Measurements from ENCODE around the gene XPO6. TPM values are rescaled to one million over a fixed set of nuclear protein-coding genes. Genes with fewer than 3 reads are reported as not detected.

XPO6 gene
- total RNA-seq, 2 experiments from 2014 or later: 201 to 214 TPM

- no peak for DNase-seq
- no peaks in the 10 kb centered on the region for H3K4me1 Mint-ChIP-seq (ENCODE audit: low read depth)
- H3K27ac Mint-ChIP-seq: no peak overlapping the region
These were observed 126.2 kb downstream of the XPO6 start for GRCh38 chr16:28085389-28086171.

GRCh38 chr16:28084209-28084608 is 127.6 kb downstream of the XPO6 start:
- Mint-ChIP-seq H3K27me3 (no peaks in the 10 kb centered on the region), H3K9me3 (no peaks in the 10 kb centered on the region), H3K36me3 (no peaks in the 10 kb centered on the region), H3K27ac (no peak overlapping the region), H3K4me3 (no peak overlapping the region), H3K4me1 (ENCODE audit: low read depth) (no peaks in the 10 kb centered on the region)
- no peak for DNase-seq
- ChIA-PET POLR2A (no interaction called here), CTCF (no interaction called here)
- intact Hi-C loops (cut with micrococcal nuclease): no loop called here

More at GRCh38 chr16:28085389-28086171, 126.2 kb downstream of the XPO6 start:
- CTCF ChIA-PET: no interaction called here
- intact Hi-C loops (cut with micrococcal nuclease): no loop called here
- Mint-ChIP-seq H3K9me3 (no peaks in the 10 kb centered on the region), H3K4me3 (no peak overlapping the region), H3K36me3 (no peaks in the 10 kb centered on the region), H3K27me3 (no peaks in the 10 kb centered on the region)
- POLR2A ChIA-PET: no interaction called here

- CTCF ChIA-PET: interaction anchor here (1.1 kb wide), 1 partner anchor 12 kb away, joined by 3 read pairs; no protein-coding TSS in a partner anchor
- no peaks in the 10 kb centered on the region for H3K4me1 Mint-ChIP-seq (ENCODE audit: low read depth)
- no peaks in the 10 kb centered on the region for H3K36me3 Mint-ChIP-seq
- H3K9me3 Mint-ChIP-seq: no peaks in the 10 kb centered on the region
- POLR2A ChIA-PET: no interaction called here
- intact Hi-C loops (cut with micrococcal nuclease): no loop called here
- H3K27ac Mint-ChIP-seq: no peak overlapping the region
- DNase-seq: no peak
- H3K4me3 Mint-ChIP-seq: no peak overlapping the region
- H3K27me3 Mint-ChIP-seq: no peaks in the 10 kb centered on the region
These were observed 129.1 kb downstream of the XPO6 start for GRCh38 chr16:28082624-28083023.

- Mint-ChIP-seq H3K4me3 (no peak overlapping the region), H3K9me3 (no peaks in the 10 kb centered on the region), H3K36me3 (no peaks in the 10 kb centered on the region), H3K27me3 (no peaks in the 10 kb centered on the region), H3K27ac (no peak overlapping the region), H3K4me1 (ENCODE audit: low read depth) (no peaks in the 10 kb centered on the region)
- ChIA-PET POLR2A (no interaction called here), CTCF (interaction anchor here (1.4 kb wide), 1 partner anchor 11 kb away, joined by 3 read pairs; no protein-coding TSS in a partner anchor)
- intact Hi-C loops (cut with micrococcal nuclease): no loop called here
- no peak for DNase-seq
These were observed 130.3 kb downstream of the XPO6 start for GRCh38 chr16:28081391-28081968.

GRCh38 chr16:28078261-28078660 is 133.5 kb downstream of the XPO6 start:
- POLR2A ChIA-PET: no interaction called here
- H3K4me1 Mint-ChIP-seq (ENCODE audit: low read depth): no peaks in the 10 kb centered on the region
- intact Hi-C loops (cut with micrococcal nuclease): no loop called here
- CTCF ChIA-PET: no interaction called here
- DNase-seq: no peak
- no peaks in the 10 kb centered on the region for H3K36me3 Mint-ChIP-seq
- no peak overlapping the region for H3K4me3 Mint-ChIP-seq
- no peaks in the 10 kb centered on the region for H3K27me3 Mint-ChIP-seq
- no peaks in the 10 kb centered on the region for H3K9me3 Mint-ChIP-seq
- no peak overlapping the region for H3K27ac Mint-ChIP-seq

- no peak for DNase-seq
- Mint-ChIP-seq H3K4me3 (no peak overlapping the region), H3K4me1 (ENCODE audit: low read depth) (peaks cover 2% of the 10 kb centered on the region), H3K27ac (no peak overlapping the region), H3K27me3 (peaks cover 2% of the 10 kb centered on the region), H3K9me3 (no peaks in the 10 kb centered on the region), H3K36me3 (no peaks in the 10 kb centered on the region)
- POLR2A ChIA-PET: no interaction called here
- intact Hi-C loops (cut with micrococcal nuclease): loop anchor here (5.0 kb wide), 1 partner anchor 143 kb away; no protein-coding TSS in a partner anchor
- CTCF ChIA-PET: interaction anchor here (0.7 kb wide), 1 partner anchor 101 kb away, joined by 3 read pairs; no protein-coding TSS in a partner anchor
These were observed 137.9 kb downstream of the XPO6 start for GRCh38 chr16:28073836-28074235.

GRCh38 chr16:28072087-28072486 is 139.7 kb downstream of the XPO6 start:
- no peak overlapping the region for H3K27ac Mint-ChIP-seq
- POLR2A ChIA-PET: no interaction called here

GRCh38 chr16:28069971-28070794 is 141.6 kb downstream of the XPO6 start:
- no peak for DNase-seq
- Mint-ChIP-seq H3K9me3 (no peaks in the 10 kb centered on the region), H3K36me3 (no peaks in the 10 kb centered on the region), H3K27me3 (peaks cover 2% of the 10 kb centered on the region), H3K27ac (no peak overlapping the region), H3K4me1 (ENCODE audit: low read depth) (peaks cover 2% of the 10 kb centered on the region), H3K4me3 (no peak overlapping the region)
- intact Hi-C loops (cut with micrococcal nuclease): loop anchor here (5.0 kb wide), 1 partner anchor 147 kb away; no protein-coding TSS in a partner anchor
- ChIA-PET POLR2A (no interaction called here), CTCF (interaction anchor here (0.6 to 5.4 kb wide), 22 partner anchors 8 to 434 kb away, joined by 3 to 92 read pairs (median 4); no protein-coding TSS in a partner anchor)

More at GRCh38 chr16:28072087-28072486, 139.7 kb downstream of the XPO6 start:
- Mint-ChIP-seq H3K27me3 (peaks cover 2% of the 10 kb centered on the region), H3K4me1 (ENCODE audit: low read depth) (peaks cover 2% of the 10 kb centered on the region), H3K9me3 (no peaks in the 10 kb centered on the region), H3K4me3 (no peak overlapping the region), H3K36me3 (no peaks in the 10 kb centered on the region)
- intact Hi-C loops (cut with micrococcal nuclease): loop anchor here (5.0 kb wide), 1 partner anchor 145 kb away; no protein-coding TSS in a partner anchor
- no peak for DNase-seq
- CTCF ChIA-PET: interaction anchor here (2.9 to 5.4 kb wide), 2 partner anchors 99 to 146 kb away, joined by 21 to 92 read pairs; no protein-coding TSS in a partner anchor

- POLR2A ChIA-PET: no interaction called here
- DNase-seq: no peak
- H3K9me3 Mint-ChIP-seq: no peaks in the 10 kb centered on the region
- H3K36me3 Mint-ChIP-seq: no peaks in the 10 kb centered on the region
- H3K27ac Mint-ChIP-seq: no peak overlapping the region
- H3K4me3 Mint-ChIP-seq: no peak overlapping the region
- H3K4me1 Mint-ChIP-seq (ENCODE audit: low read depth): peaks cover 2% of the 10 kb centered on the region
- CTCF ChIA-PET: interaction anchor here (0.7 to 5.4 kb wide), 3 partner anchors 96 to 596 kb away, joined by 3 to 92 read pairs (median 3); no protein-coding TSS in a partner anchor
- H3K27me3 Mint-ChIP-seq: peaks cover 10% of the 10 kb centered on the region
- intact Hi-C loops (cut with micrococcal nuclease): no loop called here
These were observed 142.8 kb downstream of the XPO6 start for GRCh38 chr16:28068976-28069375.

- no peak overlapping the region for H3K27ac Mint-ChIP-seq
- peaks cover 10% of the 10 kb centered on the region for H3K27me3 Mint-ChIP-seq
- ChIA-PET POLR2A (no interaction called here), CTCF (interaction anchor here (5.4 kb wide), 1 partner anchor 95 kb away, joined by 92 read pairs; no protein-coding TSS in a partner anchor)
- H3K9me3 Mint-ChIP-seq: no peaks in the 10 kb centered on the region
- H3K4me1 Mint-ChIP-seq (ENCODE audit: low read depth): peaks cover 2% of the 10 kb centered on the region
- no peak for DNase-seq
- H3K4me3 Mint-ChIP-seq: no peak overlapping the region
- intact Hi-C loops (cut with micrococcal nuclease): no loop called here
- no peaks in the 10 kb centered on the region for H3K36me3 Mint-ChIP-seq
These were observed 144.0 kb downstream of the XPO6 start for GRCh38 chr16:28067604-28068379.

- intact Hi-C loops (cut with micrococcal nuclease): no loop called here
- H3K36me3 Mint-ChIP-seq: no peaks in the 10 kb centered on the region
- H3K4me1 Mint-ChIP-seq (ENCODE audit: low read depth): no peaks in the 10 kb centered on the region
- CTCF ChIA-PET: no interaction called here
- no peak overlapping the region for H3K27ac Mint-ChIP-seq
- peaks cover 27% of the 10 kb centered on the region for H3K27me3 Mint-ChIP-seq
- DNase-seq: no peak
- no peaks in the 10 kb centered on the region for H3K9me3 Mint-ChIP-seq
- POLR2A ChIA-PET: no interaction called here
- H3K4me3 Mint-ChIP-seq: no peak overlapping the region
These were observed 147.0 kb downstream of the XPO6 start for GRCh38 chr16:28064706-28065249.
